Measurements from ENCODE around the gene CSNK2A3.

The CSNK2A3 gene

GRCh38 chr11:11329062-11329806, 23.8 kb downstream of the CSNK2A3 start:
- no peak for DNase-seq (ENCODE audit: low read depth)
- no peak for TF ChIP-seq CTCF (IDR thresholded peaks at IDR 0.05; ENCODE audit: control insufficient read depth, extremely low read depth, insufficient read depth)

GRCh38 chr11:11324090-11324489, 29.0 kb downstream of the CSNK2A3 start:
- no peak for TF ChIP-seq CTCF (IDR thresholded peaks at IDR 0.05; ENCODE audit: control insufficient read depth, extremely low read depth, insufficient read depth)
- DNase-seq (ENCODE audit: low read depth) = no peak
- H3K4me3 ChIP-seq (ENCODE audit: low read depth, low read length) = no peak overlapping the region

More at GRCh38 chr11:11329062-11329806, 23.8 kb downstream of the CSNK2A3 start:
- H3K4me3 ChIP-seq (ENCODE audit: low read depth, low read length) = no peak overlapping the region

GRCh38 chr11:11322101-11322500, 30.9 kb downstream of the CSNK2A3 start:
- TF ChIP-seq CTCF (IDR thresholded peaks at IDR 0.05; ENCODE audit: control insufficient read depth, extremely low read depth, insufficient read depth) = no peak
- no peak for DNase-seq (ENCODE audit: low read depth)
- no peak overlapping the region for H3K4me3 ChIP-seq (ENCODE audit: low read depth, low read length)

- no peak for DNase-seq (ENCODE audit: low read depth)
- TF ChIP-seq CTCF (IDR thresholded peaks at IDR 0.05; ENCODE audit: control insufficient read depth, extremely low read depth, insufficient read depth) = no peak
- H3K4me3 ChIP-seq (ENCODE audit: low read depth, low read length) = no peak overlapping the region
These were observed 32.2 kb downstream of the CSNK2A3 start for GRCh38 chr11:11320825-11321224.

GRCh38 chr11:11318961-11319360, 34.1 kb downstream of the CSNK2A3 start:
- TF ChIP-seq CTCF (IDR thresholded peaks at IDR 0.05; ENCODE audit: control insufficient read depth, extremely low read depth, insufficient read depth) = no peak
- H3K4me3 ChIP-seq (ENCODE audit: low read depth, low read length) = no peak overlapping the region
- DNase-seq (ENCODE audit: low read depth) = no peak

GRCh38 chr11:11318461-11318860, 34.6 kb downstream of the CSNK2A3 start:
- no peak for TF ChIP-seq CTCF (IDR thresholded peaks at IDR 0.05; ENCODE audit: control insufficient read depth, extremely low read depth, insufficient read depth)
- no peak overlapping the region for H3K4me3 ChIP-seq (ENCODE audit: low read depth, low read length)
- no peak for DNase-seq (ENCODE audit: low read depth)

Data from LNCaP clone FGC (cell line).